Activated T-cell treated with anti-CD3 and anti-CD28 coated beads for 1 hour (primary cell): ENCODE measurements around the gene ZCCHC17.
"Not testable (repeated sequence)": the region's sequence is repeated elsewhere in the genome, so short reads cannot be mapped to it uniquely, and the experiment has no call there.

ENCODE experiments used
- DNase-seq: peaks from one replicate; pipeline ENCODE4 v3.0.0-alpha.2; 2020; ENCODE audit warnings: low read depth

Gene ZCCHC17, protein sequence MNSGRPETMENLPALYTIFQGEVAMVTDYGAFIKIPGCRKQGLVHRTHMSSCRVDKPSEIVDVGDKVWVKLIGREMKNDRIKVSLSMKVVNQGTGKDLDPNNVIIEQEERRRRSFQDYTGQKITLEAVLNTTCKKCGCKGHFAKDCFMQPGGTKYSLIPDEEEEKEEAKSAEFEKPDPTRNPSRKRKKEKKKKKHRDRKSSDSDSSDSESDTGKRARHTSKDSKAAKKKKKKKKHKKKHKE

DNA sequence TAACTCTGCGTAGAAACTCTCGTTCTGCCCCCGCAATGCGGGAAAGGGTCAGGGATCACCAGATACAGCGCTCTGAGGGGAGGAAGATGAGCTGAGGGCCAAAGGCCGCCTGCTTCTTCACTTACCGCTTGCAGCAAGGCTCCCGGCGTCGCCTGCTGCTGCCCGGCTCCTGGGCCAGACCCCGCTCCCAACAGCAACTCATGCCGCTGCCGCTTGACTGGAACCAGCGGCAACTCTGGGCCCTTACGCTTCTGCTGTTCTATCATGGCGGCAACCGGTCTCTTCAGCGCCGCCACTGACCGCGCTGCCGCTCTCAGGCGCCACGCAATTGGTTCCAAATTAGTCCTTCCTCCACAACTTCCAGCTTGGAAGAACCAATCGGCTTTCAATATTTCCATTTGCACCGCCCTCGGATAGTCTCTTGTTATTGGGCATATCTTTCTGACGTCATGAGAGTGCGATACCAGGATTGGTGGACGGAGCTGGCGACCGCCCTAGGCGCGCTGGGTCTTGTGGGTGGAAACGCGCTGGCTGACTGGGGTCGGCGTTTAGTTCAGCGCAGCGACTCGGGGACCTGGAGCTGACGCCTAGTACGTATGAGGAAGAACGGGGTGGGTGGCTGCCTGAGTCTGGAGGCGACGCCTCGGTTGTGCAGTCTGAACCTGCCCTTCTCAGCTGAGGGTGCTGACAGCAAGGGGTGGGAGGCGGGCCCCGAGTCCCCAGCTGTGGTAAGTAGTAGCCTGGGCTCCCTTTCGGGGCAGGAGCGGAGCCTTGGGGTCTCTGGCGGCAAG is at the start of gene ZCCHC17, which contains the start of gene SNRNP40:
TSS of gene ZCCHC17 (plus strand) at position 547 of the 791 bp plus-strand sequence. CDS start 13,067 bp downstream, outside the sequence.
TSS of gene SNRNP40 (minus strand) at position 303 of the 791 bp plus-strand sequence. CDS start at position 266, 37 bp downstream.
- peak; percentile 78 for DNase-seq

DNA sequence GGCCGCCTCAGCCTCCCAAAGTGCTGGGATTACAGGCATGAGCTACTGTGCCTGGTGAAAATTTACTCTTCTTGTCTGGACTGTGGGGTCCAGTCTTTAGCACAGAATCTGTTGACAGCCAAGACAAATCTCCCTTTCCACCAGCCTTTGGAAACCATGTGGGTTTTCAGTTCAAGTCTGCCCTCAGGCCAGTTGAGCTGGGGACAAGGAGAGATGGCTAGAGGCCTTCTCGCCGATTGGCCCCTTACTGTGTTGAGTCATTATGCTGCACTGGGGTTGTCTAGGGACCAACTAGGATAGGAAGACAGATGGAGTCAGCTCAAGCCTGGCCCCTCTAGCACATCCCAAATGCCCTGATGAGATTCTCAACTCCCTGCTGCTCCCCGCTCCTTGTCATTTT is 48.6 kb upstream of the ZCCHC17 start:
- DNase-seq: no peak

DNA sequence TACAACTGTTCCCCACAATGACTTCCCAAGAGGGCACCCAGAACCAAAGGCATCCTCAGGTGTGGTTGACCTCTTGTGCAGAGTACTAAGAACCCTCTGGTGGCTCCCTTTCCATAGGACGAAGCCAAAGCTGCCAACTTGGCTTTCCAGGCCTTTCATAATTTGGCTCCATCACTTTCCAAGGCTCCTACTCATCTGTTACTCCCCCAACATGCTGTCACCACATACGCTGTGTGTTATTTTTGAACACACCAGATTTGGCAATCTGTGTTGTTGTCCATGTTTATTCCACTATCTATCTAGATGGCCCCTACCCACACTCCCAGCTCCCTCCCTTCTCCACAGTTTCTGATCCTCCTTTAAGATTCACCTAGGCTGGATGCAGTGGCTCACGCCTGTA is 47.0 kb upstream of the ZCCHC17 start:
- no peak for DNase-seq

DNA sequence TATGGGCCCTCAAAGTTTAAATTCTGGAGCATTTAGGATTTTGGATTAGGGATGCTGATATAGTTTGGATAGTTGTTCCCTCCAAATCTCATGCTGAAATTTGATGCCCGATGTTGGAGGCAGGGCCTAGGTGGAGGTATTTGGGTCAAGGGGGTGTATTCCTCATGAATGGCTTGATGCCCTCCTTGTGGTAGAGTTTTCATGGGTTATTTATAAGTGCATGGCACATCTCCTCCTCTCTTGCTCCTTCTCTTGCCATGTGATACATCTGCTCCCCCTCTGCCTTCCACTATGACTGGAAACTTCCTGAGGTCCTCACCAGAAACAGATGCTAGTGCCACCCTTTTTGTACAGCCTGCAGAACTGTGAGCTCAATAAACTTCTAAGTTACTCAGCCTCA is 39.6 kb upstream of the ZCCHC17 start:
- no peak for DNase-seq

DNA sequence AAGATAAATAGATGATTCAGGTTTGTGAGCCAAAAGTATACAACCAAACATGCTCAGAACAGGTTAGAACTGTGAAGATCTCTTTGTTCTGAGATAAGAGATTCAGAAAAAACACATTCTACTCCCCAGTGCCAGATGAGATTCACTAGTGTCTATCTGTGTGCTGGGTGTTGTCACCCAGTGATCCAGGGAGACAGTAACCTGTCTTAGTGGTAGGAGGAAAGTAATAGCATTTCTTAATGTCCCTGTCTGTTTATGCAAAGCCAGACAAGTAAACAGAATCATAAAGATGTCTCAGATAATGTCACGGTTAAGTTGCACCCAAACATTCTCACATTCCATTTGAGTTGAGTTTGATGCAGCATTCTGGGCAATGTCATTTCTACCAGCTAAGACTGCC is 38.3 kb upstream of the ZCCHC17 start:
- DNase-seq: no peak

DNA sequence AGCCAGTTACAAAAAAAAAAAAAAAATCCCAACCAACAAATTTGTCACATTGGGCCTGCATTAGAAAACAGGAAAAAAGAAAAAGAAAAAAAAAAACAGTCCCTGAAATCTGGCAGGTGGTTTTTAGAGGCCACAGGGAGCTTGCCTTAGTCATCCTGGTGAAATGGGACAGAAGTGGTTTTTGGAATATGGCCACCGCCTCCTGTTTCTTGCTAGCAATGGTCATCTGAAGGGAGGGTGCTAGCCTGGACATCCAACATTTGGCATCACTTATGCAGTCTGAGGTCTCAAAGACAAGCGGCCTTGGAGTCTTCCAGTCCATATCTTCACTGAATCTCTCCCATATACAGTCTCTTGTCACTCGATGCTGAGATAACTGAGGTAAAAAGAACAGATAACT is 37.1 kb upstream of the ZCCHC17 start:
- no peak for DNase-seq

DNA sequence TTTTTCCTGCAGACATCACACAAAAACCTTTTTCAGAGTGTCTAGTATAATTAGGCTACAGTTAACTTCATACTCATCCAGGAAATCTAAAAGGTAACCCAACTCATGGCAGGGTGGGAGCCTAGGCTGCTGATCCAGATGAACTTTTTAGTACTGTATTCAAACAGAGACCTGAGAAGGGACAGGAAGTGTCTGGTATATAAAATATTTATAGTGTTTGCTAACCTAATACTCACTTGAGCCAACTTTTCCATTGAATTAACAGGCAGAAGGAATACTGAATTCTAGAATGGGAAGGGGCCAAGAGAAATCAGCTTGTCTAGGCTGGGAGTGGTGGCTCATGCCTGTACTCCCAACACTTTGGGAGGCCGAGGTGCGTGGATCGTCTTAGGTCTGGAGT is 34.9 kb upstream of the ZCCHC17 start:
- no peak for DNase-seq

DNA sequence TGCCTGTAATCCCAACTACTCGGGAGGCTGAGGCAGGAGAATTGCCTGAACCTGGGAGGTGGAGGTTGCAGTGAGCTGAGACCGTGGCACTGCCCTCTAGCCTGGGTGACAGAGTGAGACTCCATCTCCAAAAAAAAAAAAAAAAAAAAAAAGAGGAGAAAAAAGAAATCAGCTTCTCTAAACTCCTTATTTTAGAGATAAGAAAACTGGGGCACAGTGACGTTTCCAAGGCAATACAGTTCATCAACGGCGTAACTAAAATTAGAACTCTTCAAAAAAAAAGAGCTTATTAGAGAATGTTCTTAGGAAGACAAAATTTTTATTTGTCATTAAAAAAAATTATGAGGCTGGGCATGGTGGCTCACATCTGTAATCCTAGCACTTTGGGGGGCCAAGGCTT is 34.4 kb upstream of the ZCCHC17 start:
- not testable (repeated sequence) for DNase-seq

DNA sequence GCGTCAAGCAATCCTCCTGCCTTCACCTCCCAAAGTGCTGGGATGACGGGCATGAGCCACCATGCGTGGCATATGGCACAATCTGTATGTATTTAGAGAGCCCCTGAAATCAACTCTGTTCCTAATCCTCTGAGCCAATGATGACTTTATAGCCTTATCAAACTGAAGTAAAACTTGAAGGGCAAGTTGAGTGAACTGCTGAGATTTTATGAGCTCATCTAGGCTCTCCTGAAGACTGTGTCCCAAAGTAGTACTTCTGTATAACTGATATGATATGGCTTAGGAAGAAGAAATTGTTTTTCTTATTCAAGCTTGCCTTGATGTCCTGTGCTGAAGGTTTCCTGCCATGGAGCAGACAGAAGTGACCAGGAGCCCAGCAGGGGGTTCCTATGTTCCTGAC is 33.4 kb upstream of the ZCCHC17 start:
- DNase-seq: no peak

DNA sequence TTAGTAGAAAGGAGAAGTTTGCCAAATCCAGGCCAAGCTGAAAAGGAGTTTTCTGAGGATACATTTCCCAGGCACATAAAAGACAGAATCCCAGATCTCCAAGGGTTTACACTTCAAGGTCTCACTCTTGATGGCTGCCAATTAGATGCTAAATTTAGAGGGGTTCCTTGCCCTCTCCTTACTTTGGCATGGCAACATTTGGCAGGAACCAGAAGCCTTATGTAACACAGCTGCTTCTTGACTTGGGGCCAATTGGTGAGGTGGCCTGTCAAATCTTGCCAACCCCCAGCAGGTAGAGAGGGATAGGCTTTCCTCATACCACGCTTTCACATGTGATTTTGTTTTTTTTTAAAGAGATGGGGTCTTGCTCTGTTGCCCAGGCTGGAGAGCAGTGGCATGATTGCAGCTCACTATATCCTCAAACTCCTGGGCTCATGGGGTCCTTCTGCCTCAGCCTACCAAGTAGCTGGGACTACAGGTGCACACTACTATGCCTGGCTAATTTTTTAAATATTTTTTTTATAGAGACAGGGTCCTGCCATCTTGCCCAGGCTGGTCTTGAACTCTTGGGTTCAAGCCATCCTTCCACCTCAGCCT is 31.9 kb upstream of the ZCCHC17 start:
- no peak for DNase-seq

DNA sequence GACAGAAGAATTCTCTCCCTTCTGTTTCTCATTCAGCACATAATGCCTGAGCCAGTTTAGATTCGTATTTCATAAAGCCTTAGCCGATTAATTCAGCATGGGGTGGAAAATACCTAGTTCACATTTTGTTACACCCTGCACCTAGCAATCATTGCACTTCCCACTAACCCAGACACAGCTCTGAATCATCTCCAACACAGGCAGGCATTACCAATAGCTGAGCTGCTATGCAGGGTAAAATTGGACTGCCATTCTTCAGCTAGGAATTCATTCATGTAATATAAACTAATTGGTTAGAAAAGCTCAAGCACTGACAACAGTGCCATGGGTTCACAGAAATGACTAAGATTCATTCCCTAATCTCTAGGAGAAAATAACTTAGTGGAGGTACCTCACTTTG is 30.3 kb upstream of the ZCCHC17 start:
- DNase-seq: no peak

DNA sequence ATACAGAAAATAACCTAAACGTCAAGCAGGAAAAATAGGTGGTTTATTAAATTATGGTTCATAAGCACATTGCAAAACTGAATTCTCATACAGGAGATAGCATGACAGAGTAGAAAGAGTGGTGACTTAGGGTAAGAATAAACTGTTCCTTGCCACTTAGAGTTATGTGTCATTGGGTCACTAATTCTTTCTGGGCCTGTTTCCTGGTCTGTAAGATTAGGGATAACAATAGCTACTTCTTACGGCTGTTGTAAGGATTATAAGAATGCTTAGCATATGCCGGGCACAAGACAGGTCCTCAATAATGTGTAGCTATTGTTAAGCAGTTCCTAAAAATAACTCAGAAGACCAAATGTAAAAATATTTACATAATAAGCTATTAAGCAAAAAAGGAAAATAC is 24.5 kb upstream of the ZCCHC17 start:
- DNase-seq: no peak

DNA sequence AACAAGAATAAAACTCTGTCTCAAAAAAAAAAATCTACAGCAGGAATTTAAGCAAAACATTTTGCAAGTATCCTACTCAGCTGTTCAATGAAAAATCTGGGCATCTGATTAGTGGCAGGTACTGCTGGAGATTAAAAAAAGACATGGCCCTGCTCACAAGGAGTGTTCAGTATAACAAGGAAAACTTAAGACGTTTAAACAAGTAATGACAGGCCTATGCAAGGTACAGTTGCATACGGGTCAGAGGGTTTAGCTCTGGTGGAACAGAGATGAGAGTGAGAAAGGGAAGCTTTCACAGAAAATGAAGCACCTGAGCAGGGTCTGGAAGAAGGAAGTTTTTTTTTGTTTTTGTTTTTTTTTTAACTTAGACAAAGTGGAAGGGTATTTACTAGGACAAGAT is 23.2 kb upstream of the ZCCHC17 start:
- DNase-seq: no peak

DNA sequence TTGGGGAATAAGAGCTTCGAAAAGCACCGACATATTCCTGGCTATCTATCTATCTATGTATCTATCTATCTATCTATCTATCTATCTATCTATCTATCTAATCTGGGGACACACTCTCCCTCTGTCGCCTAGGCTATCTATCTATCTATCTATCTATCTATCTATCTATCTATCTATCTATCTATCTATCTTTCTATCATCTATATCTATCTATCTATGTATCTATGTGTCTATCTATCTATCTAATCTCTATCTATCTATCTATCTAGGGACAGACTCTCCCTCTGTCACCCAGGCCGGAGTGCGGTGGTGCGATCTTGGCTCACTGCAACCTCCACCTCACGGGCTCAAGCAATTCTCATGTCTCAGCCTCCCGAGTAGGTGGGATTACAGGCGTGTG is 14.4 kb upstream of the ZCCHC17 start:
- DNase-seq: not testable (repeated sequence)

DNA sequence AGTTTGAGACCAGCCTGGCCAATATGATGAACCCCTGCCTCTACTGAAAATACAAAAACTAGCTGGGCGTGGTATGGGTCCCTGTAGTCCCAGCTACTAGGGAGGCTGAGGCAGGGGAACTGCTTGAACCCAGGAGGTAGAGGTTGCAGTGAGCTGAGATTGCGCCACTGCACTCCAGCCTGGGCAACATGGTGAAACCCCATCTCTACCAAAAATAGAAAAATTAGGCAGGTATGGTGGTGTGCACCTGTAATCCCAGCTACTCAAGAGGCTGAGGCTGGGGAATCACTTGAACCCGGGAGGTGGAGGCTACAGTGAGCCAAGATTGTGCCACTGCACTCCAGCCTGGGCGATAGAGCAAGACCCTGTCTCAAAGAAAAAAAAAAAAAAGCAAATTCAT is 9.0 kb upstream of the ZCCHC17 start:
- DNase-seq: not testable (repeated sequence)

DNA sequence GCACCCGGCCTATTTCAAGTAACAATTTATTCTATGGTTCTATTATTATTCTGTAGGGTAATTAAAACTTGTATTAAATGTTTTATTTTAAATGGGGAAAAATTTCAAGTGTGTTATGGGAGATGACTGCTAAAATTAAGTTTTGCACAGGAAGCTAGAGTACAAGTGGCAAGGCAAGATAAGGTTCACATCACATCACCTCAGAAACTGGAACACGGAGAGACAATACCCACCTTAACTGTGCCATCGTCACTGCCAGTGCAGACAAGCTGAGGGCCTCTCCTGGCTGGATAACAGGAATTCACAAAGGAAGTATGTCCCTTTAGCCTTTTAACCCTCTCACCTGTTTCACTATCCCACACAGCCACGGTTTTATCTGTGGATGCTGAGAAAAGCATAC is 7.8 kb upstream of the ZCCHC17 start:
- no peak for DNase-seq

DNA sequence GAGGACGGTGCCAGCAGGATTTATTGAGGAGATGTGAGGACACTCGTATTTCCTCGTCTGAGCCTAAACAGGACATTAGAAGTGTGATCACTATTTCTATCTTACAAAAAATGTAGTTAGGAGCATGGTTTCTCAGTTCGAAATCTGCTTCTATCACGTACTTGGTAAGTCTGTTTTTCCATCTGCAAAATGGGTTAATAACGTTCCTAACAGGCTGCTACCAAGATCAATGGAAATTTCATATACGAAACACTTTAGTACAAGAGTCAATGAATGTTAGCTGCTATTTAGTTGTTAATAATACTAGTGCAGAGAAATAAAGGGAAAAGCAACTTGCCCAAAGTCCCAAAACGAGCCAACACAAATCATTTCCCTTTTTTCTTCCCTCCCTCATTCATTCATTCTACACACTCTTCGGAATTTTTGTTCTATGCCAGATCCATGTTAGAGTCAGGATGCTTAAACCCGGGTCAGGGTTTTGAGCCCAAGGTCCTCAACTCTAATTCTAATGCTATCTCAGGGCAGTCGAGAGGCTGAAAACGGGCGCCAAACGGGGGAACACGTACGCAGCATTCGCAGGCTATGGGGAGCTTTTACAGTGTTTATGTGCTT is 852 bp upstream of the ZCCHC17 start:
- no peak for DNase-seq

DNA sequence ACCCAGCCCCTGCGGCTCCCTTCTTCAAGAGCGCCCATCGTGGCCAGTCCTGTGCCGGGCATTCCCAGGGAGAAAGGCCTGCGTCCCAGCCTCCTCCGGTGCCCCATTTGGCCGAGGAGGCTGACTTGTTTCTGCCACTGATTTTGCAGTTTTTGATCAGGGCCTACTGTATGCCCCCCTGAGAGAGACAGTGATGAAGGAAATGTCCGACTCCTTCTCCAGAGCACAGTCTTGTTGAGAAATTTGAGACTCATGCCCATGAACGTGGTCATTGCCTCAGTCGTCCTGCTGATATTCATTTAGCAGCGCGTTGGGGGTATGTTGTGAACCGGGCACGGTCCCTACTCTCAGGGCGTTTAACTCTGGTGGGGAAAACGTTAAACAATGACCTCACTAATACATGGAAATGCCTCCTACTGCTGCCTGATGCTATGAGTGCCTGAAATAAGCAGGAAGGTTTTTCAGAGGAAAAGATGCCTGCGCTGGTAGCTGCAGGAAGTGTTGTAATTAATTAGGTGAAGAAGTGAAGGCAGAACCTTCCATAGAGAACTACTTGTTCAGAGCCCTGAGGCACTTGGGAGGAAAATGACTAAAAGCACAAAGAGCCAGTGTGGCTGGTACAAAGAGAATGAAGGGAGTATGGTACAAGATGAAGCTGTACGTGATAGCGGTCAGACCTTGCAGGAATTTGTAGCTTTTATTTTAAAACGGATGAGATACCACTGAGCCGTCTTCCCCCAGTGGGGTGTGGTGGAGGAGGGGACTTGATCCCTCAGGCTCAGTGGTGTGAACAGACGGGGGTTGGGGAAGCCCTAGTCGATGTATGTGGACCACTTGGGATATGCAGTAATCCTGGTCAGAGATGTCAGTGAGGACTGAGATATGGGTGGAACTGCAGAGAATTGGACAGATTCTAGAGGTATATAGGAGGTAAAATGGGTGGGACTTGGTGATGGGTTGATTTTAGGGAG is 730 bp downstream of the ZCCHC17 start:
- DNase-seq: no peak

DNA sequence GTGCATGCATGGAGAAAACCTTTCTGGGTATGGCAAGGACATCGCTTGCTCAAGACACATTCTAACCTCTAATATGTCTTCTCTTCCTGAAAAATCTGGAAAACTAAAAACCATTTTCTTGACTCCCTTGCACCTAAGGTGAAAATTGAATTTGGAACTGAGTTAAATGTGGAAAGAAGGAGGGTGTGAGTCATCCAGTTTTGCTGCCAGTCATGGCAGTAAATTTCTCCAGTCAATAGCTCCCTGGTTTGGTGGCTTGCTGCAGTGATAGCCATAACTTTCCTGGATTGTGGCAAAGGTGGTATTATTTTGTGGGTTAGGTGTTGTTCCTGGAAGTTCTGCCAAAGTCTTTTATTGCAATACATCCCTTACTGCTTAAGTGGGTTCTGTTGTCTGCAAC is 2.5 kb downstream of the ZCCHC17 start:
- DNase-seq: no peak

DNA sequence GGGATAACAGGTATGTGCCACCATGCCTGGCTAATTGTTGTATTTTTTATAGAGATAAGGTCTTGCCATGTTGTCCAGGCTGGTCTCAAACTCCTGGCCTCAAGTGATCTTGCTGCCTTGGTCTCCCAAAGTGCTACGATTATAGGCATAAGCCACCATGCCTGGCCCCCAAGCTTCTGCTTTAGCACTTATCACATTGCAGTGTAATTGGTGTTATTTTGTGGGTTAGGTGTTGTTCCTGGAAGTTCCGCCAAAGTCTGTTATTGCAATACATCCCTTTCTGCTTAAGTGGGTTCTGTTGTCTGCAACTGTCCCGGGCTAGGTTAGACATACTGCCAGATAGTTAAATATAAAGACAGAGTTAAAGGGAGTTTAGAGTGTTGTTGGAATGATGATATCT is 3.4 kb downstream of the ZCCHC17 start:
- DNase-seq: no peak

DNA sequence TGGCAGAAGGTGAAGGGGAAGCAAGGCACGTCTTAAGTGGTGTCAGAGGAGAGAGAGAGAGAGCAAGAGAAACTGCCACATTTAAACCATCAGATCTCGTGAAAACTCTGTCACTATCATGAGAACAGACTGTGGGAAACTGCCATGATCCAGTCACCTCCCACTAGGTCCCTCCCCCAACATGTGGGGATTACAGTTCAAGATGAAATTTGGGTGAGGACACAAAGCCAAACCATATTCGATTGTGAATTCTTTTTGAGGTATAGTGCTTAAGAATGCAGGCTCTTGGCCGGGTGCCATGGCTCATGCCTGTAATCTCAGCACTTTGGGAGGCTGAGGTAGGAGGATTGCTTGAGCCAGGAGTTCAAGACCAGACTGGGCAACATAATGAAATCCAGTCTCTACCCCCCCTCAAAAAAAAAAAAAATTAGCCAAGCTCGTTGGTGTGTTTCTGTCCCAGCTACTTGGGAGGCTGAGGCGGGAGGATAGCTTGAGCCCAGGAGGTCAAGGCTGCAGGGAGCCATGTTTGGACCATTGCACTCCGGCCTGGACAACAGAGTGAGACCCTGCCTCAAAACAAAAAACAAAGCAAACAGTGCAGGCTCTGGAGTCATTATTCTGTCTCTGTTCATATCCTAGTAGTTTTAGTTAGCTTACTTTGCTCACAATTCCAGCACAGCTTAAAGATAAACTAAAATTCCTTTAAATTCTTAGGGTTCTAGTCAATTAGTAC is 6.0 kb downstream of the ZCCHC17 start:
- no peak for DNase-seq
